Measurements from ENCODE around the gene RELT. TPM values are rescaled to one million over a fixed set of nuclear protein-coding genes. Genes with fewer than 3 reads are reported as not detected.

Gene RELT
- total and polyA plus RNA-seq, 2 experiments from 2014 or later = 2.0 to 6.3 TPM

DNA sequence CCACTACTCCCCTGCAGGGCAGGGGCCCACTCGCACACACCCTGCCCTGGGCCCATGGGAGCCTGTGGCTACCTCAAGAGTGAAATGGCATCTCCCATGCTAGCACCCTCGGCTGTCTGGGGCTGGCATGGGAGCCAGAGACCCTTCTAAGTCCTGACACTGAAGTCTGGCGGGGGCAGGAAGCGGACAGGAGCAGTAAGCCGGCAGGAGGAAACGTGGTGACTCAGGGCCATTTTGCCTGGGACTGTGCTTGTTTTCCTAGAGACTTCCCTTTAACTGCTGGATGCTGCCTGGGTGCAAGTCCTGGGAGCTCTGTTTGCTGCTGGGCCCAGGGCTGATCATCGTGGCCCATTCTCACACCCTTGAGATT, 16.8 kb downstream of the RELT start (continued):
- no peak for TF ChIP-seq EZH2phosphoT487 (IDR thresholded peaks at IDR 0.05; ENCODE audit: unreplicated experiment)
- TF ChIP-seq ZNF331 (CRISPR knock-in tag; IDR thresholded peaks at IDR 0.05; ENCODE audit: low read depth) = no peak
- TF ChIP-seq REST (IDR thresholded peaks at IDR 0.05; ENCODE audit: unreplicated experiment) = no peak

DNA sequence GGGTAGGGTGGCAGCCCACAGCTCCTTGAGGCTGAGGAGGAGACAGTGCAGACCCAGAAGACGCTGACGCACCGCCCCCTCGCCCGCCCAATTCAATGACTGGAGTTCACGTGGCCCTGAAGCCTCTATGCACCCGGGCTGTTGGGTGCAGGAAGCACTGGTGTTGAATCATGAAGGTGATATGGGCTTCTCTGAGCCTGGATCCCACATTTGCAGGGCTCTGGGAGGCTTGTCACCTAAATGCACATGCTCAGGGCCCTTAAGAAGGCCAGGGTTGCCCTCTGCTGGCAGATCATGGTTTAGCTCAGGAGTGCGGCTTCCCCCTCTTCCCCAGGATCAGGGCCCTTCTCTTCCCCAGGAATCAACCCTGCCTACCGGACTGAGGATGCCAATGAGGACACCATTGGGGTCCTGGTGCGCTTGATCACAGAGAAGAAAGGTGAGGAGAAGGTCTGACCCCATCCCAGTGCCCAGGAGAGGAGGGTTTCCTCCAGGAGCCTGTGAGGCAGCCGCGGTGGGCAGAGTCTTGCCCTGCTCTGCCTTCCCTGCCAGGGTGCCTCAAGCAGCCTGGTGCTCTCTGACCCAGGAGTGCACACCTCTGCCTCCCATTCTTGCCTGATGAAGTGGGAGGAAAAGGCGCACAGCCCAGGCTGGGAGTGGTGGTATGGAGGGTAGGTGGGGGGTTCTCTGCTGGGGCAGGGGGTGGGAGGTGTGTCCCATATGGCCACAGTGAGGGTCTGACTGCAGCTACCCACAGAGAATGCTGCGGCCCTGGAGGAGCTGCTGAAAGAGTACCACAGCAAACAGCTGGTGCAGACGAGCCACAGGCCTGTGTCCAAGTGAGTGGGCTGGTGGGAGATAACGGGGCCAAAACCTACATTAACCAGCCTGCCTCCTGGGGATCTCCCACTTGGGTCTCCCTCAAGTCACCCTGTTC, 17.5 kb downstream of the RELT start:
- Histone ChIP-seq H3K9me2 (ENCODE audit: insufficient read depth) (no peaks in the 10 kb centered on the region), H2AFZ (no peak overlapping the region), H3F3A (replicated peaks; ENCODE audit: low read depth) (no peaks in the 10 kb centered on the region), H3K79me2 (replicated peaks; ENCODE audit: insufficient read depth) (no peaks in the 10 kb centered on the region), H3K4me3 (no peak overlapping the region), H3K27ac (ENCODE audit: low read depth) (no peak overlapping the region), H4K20me1 (replicated peaks; ENCODE audit: insufficient read depth) (no peaks in the 10 kb centered on the region; the same call in 1 of the 2 replicates), H3K4me2 (no peak overlapping the region), H3K27me3 (ENCODE audit: insufficient read depth) (no peaks in the 10 kb centered on the region), H3K4me1 (ENCODE audit: insufficient read depth) (no peaks in the 10 kb centered on the region), H3K36me3 (ENCODE audit: insufficient read depth) (no peaks in the 10 kb centered on the region)
- peak overlapping the region; percentile 85; the same call in 1 of the 2 replicates for H3K27ac Mint-ChIP-seq
- ATAC-seq (peak; percentile 83), DNase-seq (ENCODE audit: low spot score) (peak; percentile 92)
- H3K4me1 Mint-ChIP-seq = peaks cover 4% of the 10 kb centered on the region
- TF ChIP-seq CTCF (conservative IDR thresholded peaks at IDR 0.05; ENCODE audit: low read depth in 2 of 2) (peak; percentile 79 to 98), CREB1 (CRISPR knock-in tag; IDR thresholded peaks at IDR 0.05; ENCODE audit: low read depth) (no peak)
- H3K4me3 Mint-ChIP-seq = no peak overlapping the region
- no peaks in the 10 kb centered on the region for H3K36me3 Mint-ChIP-seq (ENCODE audit: low read depth)
- H3K9me3 Mint-ChIP-seq = no peaks in the 10 kb centered on the region; the same call in 2 of the 3 replicates
- peaks cover 11% of the 10 kb centered on the region for H3K27me3 Mint-ChIP-seq (ENCODE audit: insufficient read depth, low read depth, poor library complexity)

Measured in GM23338 (cell line).